Measurements from ENCODE around the gene GPR39.
A peak's percentile ranks its signal among the peaks of the same experiment; 100 is the strongest.
"Not testable (repeated sequence)": the region's sequence is repeated elsewhere in the genome, so short reads cannot be mapped to it uniquely, and the experiment has no call there.

The GPR39 gene

GRCh38 chr2:132390076-132390475 lies 26.5 kb upstream of the GPR39 start:
- no peaks in the 10 kb centered on the region for H3K27me3 ChIP-seq (replicated peaks)
- DNase-seq = no peak
- in situ Hi-C loops (cut with HindIII; ENCODE audit: low pct_ligation_motif_present, low sequenced_read_pairs) = no loop called here
- H3K27ac ChIP-seq = no peak overlapping the region
- H3K4me3 ChIP-seq (ENCODE audit: low read depth, low read length) = no peak overlapping the region
- TF ChIP-seq CTCF (IDR thresholded peaks at IDR 0.05; ENCODE audit: low read depth, low read length, missing control alignments) = no peak
- no peaks in the 10 kb centered on the region for H3K36me3 ChIP-seq (replicated peaks)

- H3K4me3 ChIP-seq (ENCODE audit: low read depth, low read length) = no peak overlapping the region
- in situ Hi-C loops (cut with HindIII; ENCODE audit: low pct_ligation_motif_present, low sequenced_read_pairs) = no loop called here
- TF ChIP-seq CTCF (IDR thresholded peaks at IDR 0.05; ENCODE audit: low read depth, low read length, missing control alignments) = no peak
- DNase-seq = no peak
- no peaks in the 10 kb centered on the region for H3K36me3 ChIP-seq (replicated peaks)
- H3K27me3 ChIP-seq (replicated peaks) = no peaks in the 10 kb centered on the region
- no peak overlapping the region for H3K27ac ChIP-seq
These were observed 25.2 kb upstream of the GPR39 start for GRCh38 chr2:132391378-132391777.

GRCh38 chr2:132392221-132392620 lies 24.4 kb upstream of the GPR39 start:
- H3K4me3 ChIP-seq (ENCODE audit: low read depth, low read length) = no peak overlapping the region
- in situ Hi-C loops (cut with HindIII; ENCODE audit: low pct_ligation_motif_present, low sequenced_read_pairs) = no loop called here
- no peak for TF ChIP-seq CTCF (IDR thresholded peaks at IDR 0.05; ENCODE audit: low read depth, low read length, missing control alignments)
- no peaks in the 10 kb centered on the region for H3K27me3 ChIP-seq (replicated peaks)
- H3K27ac ChIP-seq = no peak overlapping the region
- no peaks in the 10 kb centered on the region for H3K36me3 ChIP-seq (replicated peaks)
- DNase-seq = no peak

- in situ Hi-C loops (cut with HindIII; ENCODE audit: low pct_ligation_motif_present, low sequenced_read_pairs) = no loop called here
- Histone ChIP-seq H3K36me3 (replicated peaks) (no peaks in the 10 kb centered on the region), H3K4me3 (ENCODE audit: low read depth, low read length) (no peak overlapping the region)
These were observed 23.7 kb upstream of the GPR39 start for GRCh38 chr2:132392879-132393278.

GRCh38 chr2:132397042-132397441 lies 19.6 kb upstream of the GPR39 start:
- H3K36me3 ChIP-seq (replicated peaks); DNase-seq; H3K4me3 ChIP-seq (ENCODE audit: low read depth, low read length); H3K27me3 ChIP-seq (replicated peaks); H3K27ac ChIP-seq; in situ Hi-C loops (cut with HindIII; ENCODE audit: low pct_ligation_motif_present, low sequenced_read_pairs): not testable (repeated sequence)

More at GRCh38 chr2:132392879-132393278, 23.7 kb upstream of the GPR39 start:
- TF ChIP-seq CTCF (IDR thresholded peaks at IDR 0.05; ENCODE audit: low read depth, low read length, missing control alignments) = no peak
- no peaks in the 10 kb centered on the region for H3K27me3 ChIP-seq (replicated peaks)
- DNase-seq = no peak
- no peak overlapping the region for H3K27ac ChIP-seq

GRCh38 chr2:132400169-132400900 lies 16.3 kb upstream of the GPR39 start:
- in situ Hi-C loops (cut with HindIII; ENCODE audit: low pct_ligation_motif_present, low sequenced_read_pairs) = no loop called here
- no peak for TF ChIP-seq CTCF (IDR thresholded peaks at IDR 0.05; ENCODE audit: low read depth, low read length, missing control alignments)
- no peak overlapping the region for H3K4me3 ChIP-seq (ENCODE audit: low read depth, low read length)

More at GRCh38 chr2:132400169-132400900, 16.3 kb upstream of the GPR39 start:
- peak; percentile 15 for DNase-seq
- Histone ChIP-seq H3K27ac (no peak overlapping the region), H3K27me3 (replicated peaks) (no peaks in the 10 kb centered on the region), H3K36me3 (replicated peaks) (no peaks in the 10 kb centered on the region)

All from brain microvascular endothelial cell (primary cell).